Stimulated activated CD4-positive, alpha-beta T cell treated with anti-CD3 and anti-CD28 coated beads, Interleukin-2, amount 100 ng/mL, for 24 hours (primary cell): ENCODE measurements around the gene PIGX.

Experiments
- DNase-seq, 2 donors: peaks; one replicate each; pipeline ENCODE4 v3.0.0-alpha.2; 2020

PIGX gene

GRCh38 chr3:196757876-196758739, 45.9 kb downstream of the PIGX start:
- no peak for DNase-seq

- no peak for DNase-seq
Observed at GRCh38 chr3:196763179-196763578, 51.0 kb downstream of the PIGX start.

- no peak for DNase-seq
Observed at GRCh38 chr3:196765454-196765853, 53.3 kb downstream of the PIGX start.

- DNase-seq, result no peak
Observed at GRCh38 chr3:196771067-196771466, 58.9 kb downstream of the PIGX start.

GRCh38 chr3:196772102-196772501, 59.9 kb downstream of the PIGX start:
- DNase-seq, result no peak

- DNase-seq, result no peak
Observed at GRCh38 chr3:196772897-196773296, 60.7 kb downstream of the PIGX start.

- DNase-seq, result no peak
Observed at GRCh38 chr3:196774191-196774820, 62.1 kb downstream of the PIGX start.

GRCh38 chr3:196774848-196775422, 62.8 kb downstream of the PIGX start:
- DNase-seq, result no peak

- DNase-seq, result no peak
Observed at GRCh38 chr3:196775938-196776337, 63.8 kb downstream of the PIGX start.

- DNase-seq, result no peak
Observed at GRCh38 chr3:196777836-196778235, 65.7 kb downstream of the PIGX start.

- no peak for DNase-seq
Observed at GRCh38 chr3:196778755-196779154, 66.6 kb downstream of the PIGX start.

- no peak for DNase-seq
Observed at GRCh38 chr3:196782511-196782910, 70.3 kb downstream of the PIGX start.
